ENCODE measurements around the gene CBX7. TPM values are rescaled to one million over a fixed set of nuclear protein-coding genes. Genes with fewer than 3 reads are reported as not detected.

Gene CBX7
- total RNA-seq, 4 donors from 2014 or later = 129 to 251 (median 173) TPM

DNA sequence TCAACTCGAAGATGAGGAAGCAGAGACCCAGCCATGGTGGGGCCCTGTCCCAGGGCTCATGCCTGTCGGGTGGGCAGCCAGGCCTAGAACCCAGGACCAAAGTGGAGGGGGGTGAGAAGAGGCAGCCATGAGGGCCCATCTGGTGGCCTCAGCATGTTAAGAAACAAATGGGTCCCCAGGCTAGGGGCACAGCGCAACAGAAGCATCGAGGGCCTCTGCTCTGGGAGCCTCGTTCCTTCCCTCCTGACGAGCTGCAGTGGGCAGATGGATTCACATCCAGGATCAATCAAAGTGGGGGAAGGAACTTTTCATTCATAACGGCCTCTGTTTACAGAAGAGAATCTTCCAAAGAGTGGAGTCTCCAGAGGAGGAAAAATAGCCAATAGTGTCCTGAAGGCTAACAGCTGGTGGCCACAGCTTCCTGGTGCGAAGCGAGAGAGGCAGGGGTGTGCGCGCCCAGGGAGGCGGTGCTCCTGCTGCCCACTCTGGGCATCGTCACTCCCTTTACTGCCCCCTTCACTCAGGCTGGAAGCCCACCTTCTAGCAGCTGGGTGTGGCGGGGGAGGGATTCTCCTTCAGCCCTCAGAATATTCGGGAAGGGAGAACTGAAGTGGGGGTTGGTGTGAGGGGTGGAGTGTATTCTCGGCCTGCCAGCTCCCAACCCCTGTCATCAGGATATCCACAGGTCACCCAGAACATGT is 4.3 kb downstream of the CBX7 start:
- TF ChIP-seq EP300 (IDR thresholded peaks at IDR 0.05) (no peak), POLR2AphosphoS5 (IDR thresholded peaks at IDR 0.05) (no peak), POLR2A (IDR thresholded peaks at IDR 0.05; ENCODE audit: low read depth) (no peak)
- TF ChIP-seq, protein P1, sequence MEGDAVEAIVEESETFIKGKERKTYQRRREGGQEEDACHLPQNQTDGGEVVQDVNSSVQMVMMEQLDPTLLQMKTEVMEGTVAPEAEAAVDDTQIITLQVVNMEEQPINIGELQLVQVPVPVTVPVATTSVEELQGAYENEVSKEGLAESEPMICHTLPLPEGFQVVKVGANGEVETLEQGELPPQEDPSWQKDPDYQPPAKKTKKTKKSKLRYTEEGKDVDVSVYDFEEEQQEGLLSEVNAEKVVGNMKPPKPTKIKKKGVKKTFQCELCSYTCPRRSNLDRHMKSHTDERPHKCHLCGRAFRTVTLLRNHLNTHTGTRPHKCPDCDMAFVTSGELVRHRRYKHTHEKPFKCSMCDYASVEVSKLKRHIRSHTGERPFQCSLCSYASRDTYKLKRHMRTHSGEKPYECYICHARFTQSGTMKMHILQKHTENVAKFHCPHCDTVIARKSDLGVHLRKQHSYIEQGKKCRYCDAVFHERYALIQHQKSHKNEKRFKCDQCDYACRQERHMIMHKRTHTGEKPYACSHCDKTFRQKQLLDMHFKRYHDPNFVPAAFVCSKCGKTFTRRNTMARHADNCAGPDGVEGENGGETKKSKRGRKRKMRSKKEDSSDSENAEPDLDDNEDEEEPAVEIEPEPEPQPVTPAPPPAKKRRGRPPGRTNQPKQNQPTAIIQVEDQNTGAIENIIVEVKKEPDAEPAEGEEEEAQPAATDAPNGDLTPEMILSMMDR (IDR thresholded peaks at IDR 0.05) = no peak
- Histone ChIP-seq H3K9me3 (no peaks in the 10 kb centered on the region), H3K27me3 (no peaks in the 10 kb centered on the region), H3K27ac (replicated peaks in 1 of 4) (peak overlapping the region; percentile 97 to 99 (median 98)), H3K4me1 (peaks cover 73 to 87% (median 87%) of the 10 kb centered on the region in 4 donors), H3K4me3 (peak overlapping the region in 3 of 4 donors; percentile 84 to 98 (median 95)), H3K36me3 (peaks cover 0 to 24% (median 11%) of the 10 kb centered on the region in 4 donors)
- intact Hi-C loops (cut with DNase I) = no loop called here
- 64% methylated on average over 16 of the region's 16 CpGs for WGBS
- no peak for DNase-seq (ENCODE audit: extremely low spot score)

DNA sequence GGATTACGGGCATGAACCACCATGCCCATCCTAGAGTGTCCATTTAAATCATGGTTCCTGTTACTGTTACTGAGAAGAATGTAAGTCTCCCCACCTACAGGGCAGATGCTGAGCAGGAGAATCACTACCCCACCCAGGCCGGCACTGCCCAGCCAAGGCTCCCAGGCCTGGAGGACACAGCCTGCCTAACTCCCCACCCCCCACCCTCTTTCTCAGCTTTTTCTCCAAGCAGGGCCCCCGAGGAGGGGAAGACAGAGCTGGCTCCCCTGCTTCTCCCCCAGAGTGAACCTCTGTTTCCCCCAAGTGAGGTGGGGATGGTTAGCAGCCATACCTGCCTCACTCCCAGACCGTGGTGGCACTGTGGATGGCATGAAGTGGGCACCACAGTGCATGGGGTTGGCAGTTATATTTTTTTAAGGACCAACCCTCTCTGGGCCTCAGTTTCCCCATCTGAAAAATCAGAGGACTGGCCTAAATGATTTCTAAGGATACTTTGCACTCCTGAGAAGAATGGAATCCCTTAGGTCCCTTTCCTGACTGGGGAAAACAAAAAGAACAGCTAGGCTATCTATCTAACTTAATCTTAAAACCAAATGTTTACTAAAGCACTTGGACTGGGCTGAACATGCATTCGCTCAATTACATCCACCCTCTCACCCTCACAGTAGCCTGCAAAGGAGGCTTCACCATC is 5.0 kb downstream of the CBX7 start:
- H3K4me1 ChIP-seq = peaks cover 73 to 85% (median 83%) of the 10 kb centered on the region in 4 donors
- peaks cover 0 to 24% (median 11%) of the 10 kb centered on the region in 4 donors for H3K36me3 ChIP-seq
- H3K27ac ChIP-seq (replicated peaks in 1 of 4) = peak overlapping the region; percentile 97 to 99 (median 98)
- intact Hi-C loops (cut with DNase I) = no loop called here
- WGBS = 48% methylated on average over 3 of the region's 5 CpGs
- no peak for DNase-seq (ENCODE audit: extremely low spot score)
- no peak for TF ChIP-seq POLR2A (IDR thresholded peaks at IDR 0.05; ENCODE audit: low read depth)
- TF ChIP-seq, protein P1 (IDR thresholded peaks at IDR 0.05) = no peak
- H3K27me3 ChIP-seq = no peaks in the 10 kb centered on the region
- H3K9me3 ChIP-seq = no peaks in the 10 kb centered on the region
- no peak overlapping the region for H3K4me3 ChIP-seq

GRCh38 chr22:39146256-39147101 is 6.0 kb downstream of the CBX7 start:
- 79% methylated on average over 3 of the region's 6 CpGs for WGBS
- no peak for TF ChIP-seq POLR2A (IDR thresholded peaks at IDR 0.05; ENCODE audit: low read depth)
- TF ChIP-seq, protein P1 (IDR thresholded peaks at IDR 0.05) = no peak
- no peak for TF ChIP-seq EP300 (IDR thresholded peaks at IDR 0.05)
- TF ChIP-seq POLR2AphosphoS5 (IDR thresholded peaks at IDR 0.05) = no peak
- Histone ChIP-seq H3K4me1 (peaks cover 69 to 89% (median 84%) of the 10 kb centered on the region in 4 donors), H3K4me3 (peak overlapping the region; percentile 68 to 96 (median 90)), H3K27ac (replicated peaks in 1 of 4) (peak overlapping the region; percentile 97 to 99 (median 98)), H3K9me3 (no peaks in the 10 kb centered on the region), H3K27me3 (no peaks in the 10 kb centered on the region), H3K36me3 (peaks cover 0 to 30% (median 13%) of the 10 kb centered on the region in 4 donors)
- intact Hi-C loops (cut with DNase I) = no loop called here
- DNase-seq (ENCODE audit: extremely low spot score) = no peak

GRCh38 chr22:39144101-39144767 is 8.2 kb downstream of the CBX7 start:
- intact Hi-C loops (cut with DNase I) = loop anchor here (5.0 kb wide), 1 partner anchor 277 kb away; no protein-coding TSS in a partner anchor
- TF ChIP-seq POLR2AphosphoS5 (IDR thresholded peaks at IDR 0.05) (peak in 1 of 2 donors; percentile 11), POLR2A (IDR thresholded peaks at IDR 0.05; ENCODE audit: low read depth) (no peak), EP300 (IDR thresholded peaks at IDR 0.05) (no peak)
- TF ChIP-seq, protein P1 (IDR thresholded peaks at IDR 0.05) = no peak
- H3K27ac ChIP-seq (replicated peaks in 1 of 4) = peak overlapping the region; percentile 97 to 99 (median 98)
- no peak for DNase-seq (ENCODE audit: extremely low spot score)
- WGBS = 9% methylated on average over 21 of the region's 22 CpGs
- peak overlapping the region; percentile 68 to 96 (median 90) for H3K4me3 ChIP-seq
- H3K4me1 ChIP-seq = peaks cover 54 to 76% (median 63%) of the 10 kb centered on the region in 4 donors
- peaks cover 0 to 40% (median 20%) of the 10 kb centered on the region in 4 donors for H3K36me3 ChIP-seq
- no peaks in the 10 kb centered on the region for H3K27me3 ChIP-seq
- H3K9me3 ChIP-seq = no peaks in the 10 kb centered on the region
